ENCODE results near the gene IMMP2L.

GRCh38 chr7:111212857-111213523 lies 349.3 kb downstream of the IMMP2L start:
- TF ChIP-seq CTCF (IDR thresholded peaks at IDR 0.05) (no peak), POLR2A (IDR thresholded peaks at IDR 0.05) (no peak)

All from thyroid gland (tissue), 4 donors.